RWPE1 (cell line): Measurements from ENCODE around the gene ZNF778.
"Not testable (repeated sequence)": the region's sequence is repeated elsewhere in the genome, so short reads cannot be mapped to it uniquely, and the experiment has no call there.

Experiments
- CTCF ChIA-PET: fragments of 350-600 bp; sonication (Branson Sonifier 250); formaldehyde crosslinking; extraction: SDS; loops from one replicate; lab custom pipeline; 2021; lab: Yijun Ruan, JAX
- POLR2A ChIA-PET: fragments of 400-600 bp; formaldehyde crosslinking; extraction: SDS; loops from one replicate; lab custom pipeline; 2020; ENCODE audit warnings: antibody characterized with exemption; ENCODE audit not compliant: low non-redundant PET; lab: Yijun Ruan, JAX
- DNase-seq: peaks from one replicate; pipeline ENCODE4 v3.0.0; 2012; ENCODE audit warnings: low spot score
- H3K27ac ChIP-seq: fragments of 450-650 bp; 2 replicates; pipeline ENCODE4 v1.5.1; 2017
- TF ChIP-seq, protein P1 (sequence below): fragments of 450-650 bp; conservative IDR thresholded peaks from 2 replicates; pipeline ENCODE4 v1.5.1; 2017; ENCODE audit warnings: low read depth, mild to moderate bottlenecking

ZNF778 gene

DNA sequence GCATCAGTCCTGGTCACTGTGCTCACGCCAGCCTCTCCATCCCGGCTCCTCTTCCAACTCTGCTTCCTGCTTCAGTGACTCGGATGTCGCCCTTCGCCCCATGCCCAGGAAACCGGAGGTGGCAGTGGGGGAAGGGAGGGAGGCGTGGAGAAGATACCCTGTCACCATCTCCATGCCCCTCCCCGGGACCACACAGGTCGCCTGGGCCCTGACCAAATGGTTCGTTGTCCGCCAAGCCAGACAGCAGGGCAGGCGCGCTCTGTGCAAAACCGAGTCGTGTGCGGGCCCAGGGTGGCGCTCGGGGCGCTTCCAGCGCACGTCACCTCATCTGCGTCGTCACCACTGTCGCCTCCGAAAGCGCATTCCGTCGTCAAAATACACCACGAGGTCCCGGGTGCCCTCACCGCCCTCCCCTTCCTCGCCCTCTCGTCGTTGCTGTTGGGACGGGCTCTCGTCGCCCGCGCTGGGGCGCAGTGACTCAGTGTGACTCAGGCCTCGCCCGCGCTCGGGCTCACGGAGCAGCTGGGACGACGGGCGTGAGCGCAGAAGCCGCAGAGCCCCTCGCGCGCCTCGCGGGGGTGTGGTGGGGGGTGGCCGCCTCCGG is 39.2 kb downstream of the ZNF778 start:
- TF ChIP-seq, protein P1, sequence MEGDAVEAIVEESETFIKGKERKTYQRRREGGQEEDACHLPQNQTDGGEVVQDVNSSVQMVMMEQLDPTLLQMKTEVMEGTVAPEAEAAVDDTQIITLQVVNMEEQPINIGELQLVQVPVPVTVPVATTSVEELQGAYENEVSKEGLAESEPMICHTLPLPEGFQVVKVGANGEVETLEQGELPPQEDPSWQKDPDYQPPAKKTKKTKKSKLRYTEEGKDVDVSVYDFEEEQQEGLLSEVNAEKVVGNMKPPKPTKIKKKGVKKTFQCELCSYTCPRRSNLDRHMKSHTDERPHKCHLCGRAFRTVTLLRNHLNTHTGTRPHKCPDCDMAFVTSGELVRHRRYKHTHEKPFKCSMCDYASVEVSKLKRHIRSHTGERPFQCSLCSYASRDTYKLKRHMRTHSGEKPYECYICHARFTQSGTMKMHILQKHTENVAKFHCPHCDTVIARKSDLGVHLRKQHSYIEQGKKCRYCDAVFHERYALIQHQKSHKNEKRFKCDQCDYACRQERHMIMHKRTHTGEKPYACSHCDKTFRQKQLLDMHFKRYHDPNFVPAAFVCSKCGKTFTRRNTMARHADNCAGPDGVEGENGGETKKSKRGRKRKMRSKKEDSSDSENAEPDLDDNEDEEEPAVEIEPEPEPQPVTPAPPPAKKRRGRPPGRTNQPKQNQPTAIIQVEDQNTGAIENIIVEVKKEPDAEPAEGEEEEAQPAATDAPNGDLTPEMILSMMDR = no peak
- CTCF ChIA-PET = no interaction called here
- DNase-seq = peak; percentile 73
- peak overlapping the region; percentile 3; the same call in 1 of the 2 replicates for H3K27ac ChIP-seq
- POLR2A ChIA-PET = no interaction called here

DNA sequence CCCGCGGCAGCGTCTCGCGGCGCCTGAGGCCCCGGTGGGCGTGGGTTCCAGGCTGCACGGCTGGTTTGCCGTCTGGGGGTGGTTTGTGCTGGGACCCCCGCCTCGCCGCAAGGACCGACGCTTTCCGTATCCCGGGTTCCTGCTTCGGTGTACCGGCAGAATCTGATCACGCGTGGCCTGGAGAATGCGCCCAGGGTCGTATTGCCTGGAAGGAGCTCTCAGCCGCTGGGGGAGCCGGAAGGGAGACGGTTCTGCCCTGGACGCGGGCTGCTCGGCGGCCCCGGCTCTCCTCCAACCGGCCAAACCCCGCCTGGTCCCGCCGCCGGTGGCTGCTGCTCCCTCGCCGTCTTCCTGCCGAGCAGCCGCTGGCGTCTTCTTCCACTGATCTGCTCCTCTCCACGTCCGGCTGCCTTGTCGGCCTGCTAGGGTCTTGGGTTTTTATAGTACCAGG is 39.8 kb downstream of the ZNF778 start:
- POLR2A ChIA-PET = no interaction called here
- TF ChIP-seq, protein P1 = no peak
- H3K27ac ChIP-seq = peak overlapping the region; percentile 3; the same call in 1 of the 2 replicates
- CTCF ChIA-PET = no interaction called here
- DNase-seq = no peak

DNA sequence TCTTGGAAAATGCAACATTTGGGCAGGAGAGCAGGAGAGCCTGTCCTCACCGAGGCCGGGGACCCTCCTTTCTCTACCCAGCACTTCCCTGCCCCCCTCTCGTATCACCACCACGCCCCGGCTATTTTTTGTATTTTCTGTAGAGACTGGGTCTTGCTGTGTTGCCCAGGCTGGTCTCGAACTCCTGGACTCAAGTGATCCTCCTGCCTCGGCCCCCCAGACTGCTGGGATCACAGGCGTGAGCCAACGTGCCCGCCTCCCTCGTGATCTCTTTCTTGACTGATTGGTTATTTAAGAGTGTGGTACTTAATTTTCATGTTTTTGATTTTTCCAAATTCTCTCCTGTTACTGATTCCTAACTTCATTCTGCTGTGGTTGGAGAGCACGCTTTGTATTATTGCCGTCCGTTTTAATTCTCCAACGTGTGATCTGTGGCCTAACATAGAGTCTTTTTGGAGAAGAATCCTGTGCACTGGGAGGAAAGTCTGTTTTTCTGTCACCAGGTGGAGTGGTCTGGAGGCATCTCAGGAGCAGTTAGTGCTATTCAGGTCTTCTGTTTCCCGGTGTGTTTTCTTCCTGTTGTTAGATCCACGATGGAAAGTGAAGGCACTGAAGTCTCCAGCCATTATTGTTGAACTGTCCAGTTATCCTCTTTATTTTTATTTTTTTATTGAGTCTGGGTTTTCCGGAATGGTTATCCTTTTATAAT is 40.4 kb downstream of the ZNF778 start:
- TF ChIP-seq, protein P1 = no peak
- ChIA-PET POLR2A (no interaction called here), CTCF (no interaction called here)
- DNase-seq = no peak
- 0 out of 2 replicates have a peak overlapping the region, but pooled peaks have one; percentile 3 for H3K27ac ChIP-seq

DNA sequence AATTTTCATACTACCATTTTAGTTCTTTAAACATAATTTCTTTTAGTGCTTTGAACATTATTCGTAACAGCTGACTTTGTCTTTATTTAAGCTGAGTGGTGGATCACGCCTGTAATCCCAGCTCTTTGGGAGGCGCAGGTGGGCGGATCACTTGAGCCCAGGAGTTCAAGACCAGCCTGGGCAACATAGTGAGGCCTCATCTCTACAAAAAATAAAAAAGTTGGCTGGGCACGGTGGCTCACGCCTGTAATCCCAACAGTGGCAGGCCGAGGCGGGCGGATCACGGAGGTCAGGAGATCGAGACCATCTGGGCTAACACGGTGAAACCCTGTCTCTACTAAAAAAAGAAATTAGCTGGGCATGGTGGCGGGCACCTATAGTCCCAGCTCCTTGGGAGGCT is 42.4 kb downstream of the ZNF778 start:
- DNase-seq, POLR2A ChIA-PET, H3K27ac ChIP-seq, CTCF ChIA-PET: not testable (repeated sequence)

DNA sequence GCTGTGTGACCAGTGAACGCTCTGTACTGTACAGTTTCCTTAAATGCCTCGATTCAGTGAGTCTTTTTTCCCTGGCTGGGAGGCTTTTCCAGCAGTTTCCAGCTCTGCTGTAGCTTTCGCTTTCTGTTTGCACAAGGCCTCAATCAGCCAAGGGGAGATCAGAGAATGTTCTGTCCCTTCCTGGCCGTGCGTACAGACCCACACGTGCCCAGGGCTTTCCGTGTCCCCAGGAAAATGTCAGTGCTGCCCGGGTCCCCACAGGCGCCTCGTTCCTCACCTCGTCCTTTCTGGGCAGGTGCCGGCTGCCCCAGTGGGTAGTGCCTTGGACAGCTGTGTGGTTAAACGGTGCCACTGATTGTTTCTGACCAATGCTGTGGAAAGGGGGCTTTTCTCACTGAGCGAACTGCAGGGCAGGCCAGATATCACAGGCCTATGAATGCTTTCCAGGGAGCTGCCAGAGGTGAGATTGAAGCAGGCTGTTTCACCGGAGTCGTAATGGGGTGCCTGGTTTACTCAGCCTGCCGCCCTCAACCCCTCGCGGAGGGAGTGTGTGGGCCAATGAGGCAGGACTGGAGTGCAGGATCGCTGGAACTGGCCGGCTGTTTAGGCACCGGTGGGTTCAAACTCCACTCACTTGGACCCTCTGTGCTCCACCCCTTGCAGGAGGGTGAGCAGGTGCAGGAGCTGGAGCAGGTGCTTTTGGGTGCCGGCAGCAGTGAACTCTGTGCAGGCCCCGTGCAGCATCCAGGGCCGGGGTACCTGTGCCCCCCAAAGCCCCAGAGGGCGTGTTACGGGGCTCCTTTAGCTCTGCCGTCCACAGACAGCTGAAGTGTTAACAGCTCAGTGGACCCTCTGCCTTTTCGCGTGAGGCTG is 44.4 kb downstream of the ZNF778 start:
- CTCF ChIA-PET = no interaction called here
- H3K27ac ChIP-seq = peak overlapping the region; percentile 49
- POLR2A ChIA-PET = interaction anchor here (0.6 kb wide), 1 partner anchor 409 kb away, joined by 3 read pairs; no protein-coding TSS in a partner anchor
- TF ChIP-seq, protein P1 = no peak
- no peak for DNase-seq

DNA sequence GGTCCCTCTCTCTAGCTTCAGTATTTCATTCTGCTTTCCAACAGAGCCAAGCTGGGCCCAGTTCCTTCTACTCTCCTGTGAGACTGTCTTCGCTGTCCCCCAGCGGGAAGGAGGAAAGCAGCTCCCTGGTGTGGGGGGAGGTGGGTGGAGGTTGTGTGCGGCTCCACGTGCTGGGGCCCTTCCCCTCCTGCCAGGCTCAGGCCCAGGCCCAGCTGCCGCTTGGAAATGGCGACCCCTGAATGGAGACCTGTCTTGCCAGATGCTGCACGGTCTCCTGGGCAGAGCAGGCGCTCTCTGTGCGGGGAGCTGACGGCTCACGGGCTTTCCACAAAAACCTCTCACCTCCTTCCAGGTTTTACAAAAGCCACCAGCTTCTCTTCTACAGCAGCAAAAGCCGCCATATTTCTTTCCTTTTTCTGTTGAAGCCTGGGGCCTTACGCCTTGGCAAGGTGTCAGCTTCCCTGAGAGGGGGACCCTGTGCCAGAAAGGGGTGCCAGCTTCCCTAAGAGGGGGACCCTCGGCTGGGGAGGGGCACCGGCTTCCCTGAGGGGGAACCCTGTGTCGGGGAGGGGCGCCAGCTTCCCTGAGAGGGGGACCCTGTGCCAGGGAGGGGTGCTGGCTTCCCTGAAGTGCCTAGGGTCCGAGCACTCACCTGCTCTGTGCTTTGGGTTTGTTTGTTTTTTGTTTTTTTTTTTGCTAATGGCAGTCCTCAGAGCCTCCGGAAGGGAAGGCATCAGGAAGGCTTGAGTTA is 47.5 kb downstream of the ZNF778 start:
- POLR2A ChIA-PET = no interaction called here
- H3K27ac ChIP-seq = peak overlapping the region; percentile 44
- TF ChIP-seq, protein P1 = no peak
- CTCF ChIA-PET = interaction anchor here (0.5 to 0.8 kb wide), 2 partner anchors 49 to 290 kb away, joined by 4 to 5 read pairs; no protein-coding TSS in a partner anchor
- no peak for DNase-seq
